GM18861 (cell line): Measurements from ENCODE around the gene TGM2.
"Not testable (repeated sequence)": the region's sequence is repeated elsewhere in the genome, so short reads cannot be mapped to it uniquely, and the experiment has no call there.

Source experiments
- ATAC-seq: cut with Tn5 transposase; IDR thresholded peaks from one replicate; pipeline ENCODE4 v1.9.1; 2021; ENCODE audit not compliant: unreplicated experiment

Gene TGM2

GRCh38 chr20:38119446-38119845, 45.6 kb downstream of the TGM2 start:
- ATAC-seq = no peak

- ATAC-seq = no peak
Observed at GRCh38 chr20:38117635-38118034, 47.4 kb downstream of the TGM2 start.

- ATAC-seq = no peak
Observed at GRCh38 chr20:38117205-38117604, 47.9 kb downstream of the TGM2 start.

- no peak for ATAC-seq
Observed at GRCh38 chr20:38116409-38117165, 48.5 kb downstream of the TGM2 start.

GRCh38 chr20:38115896-38116295, 49.2 kb downstream of the TGM2 start:
- ATAC-seq = no peak

- no peak for ATAC-seq
Observed at GRCh38 chr20:38115205-38115604, 49.9 kb downstream of the TGM2 start.

- ATAC-seq = no peak
Observed at GRCh38 chr20:38114353-38114791, 50.7 kb downstream of the TGM2 start.

- ATAC-seq = no peak
Observed at GRCh38 chr20:38113401-38114325, 51.4 kb downstream of the TGM2 start.

GRCh38 chr20:38112930-38113294, 52.2 kb downstream of the TGM2 start:
- ATAC-seq = no peak

- no peak for ATAC-seq
Observed at GRCh38 chr20:38112261-38112929, 52.7 kb downstream of the TGM2 start.

GRCh38 chr20:38111366-38112232, 53.5 kb downstream of the TGM2 start:
- no peak for ATAC-seq

- no peak for ATAC-seq
Observed at GRCh38 chr20:38110525-38111178, 54.4 kb downstream of the TGM2 start.

GRCh38 chr20:38109591-38110524, 55.2 kb downstream of the TGM2 start:
- ATAC-seq = no peak

- ATAC-seq = no peak
Observed at GRCh38 chr20:38108986-38109541, 56.0 kb downstream of the TGM2 start.

- ATAC-seq = no peak
Observed at GRCh38 chr20:38108438-38108985, 56.6 kb downstream of the TGM2 start.

GRCh38 chr20:38107916-38108315, 57.2 kb downstream of the TGM2 start:
- not testable (repeated sequence) for ATAC-seq

- ATAC-seq = not testable (repeated sequence)
Observed at GRCh38 chr20:38107386-38107785, 57.7 kb downstream of the TGM2 start.

GRCh38 chr20:38106461-38106860, 58.6 kb downstream of the TGM2 start:
- ATAC-seq = no peak
